A673 (cell line): ENCODE results near the gene SHISA2.

Experiments
- CTCF ChIP-seq: fragments of 300-800, 200-600 bp; sonication (generic); conservative IDR thresholded peaks from 2 replicates; pipeline ENCODE4 v1.5.1; 2017; ENCODE audit warnings: low read depth, mild to moderate bottlenecking, antibody characterized with exemption, low read length, moderate library complexity, mixed read lengths
- EZH2 ChIP-seq: fragments of 200-600 bp; sonication (generic); IDR thresholded peaks from 2 replicates; pipeline ENCODE4 v1.6.1; 2017; ENCODE audit warnings: borderline replicate concordance, low read depth, mild to moderate bottlenecking, mixed read lengths, antibody characterized with exemption, low read length; ENCODE audit not compliant: poor library complexity, severe bottlenecking

- no peak for TF ChIP-seq CTCF
- no peak for TF ChIP-seq EZH2
Observed at GRCh38 chr13:26095338-26095737, 43.5 kb upstream of the SHISA2 start.
